IMR-90 (cell line): ENCODE measurements around the gene KRT39. TPM values are rescaled to one million over a fixed set of nuclear protein-coding genes. Genes with fewer than 3 reads are reported as not detected.
A peak's percentile ranks its signal among the peaks of the same experiment; 100 is the strongest.

Experiments used
- ATAC-seq: fragments of 200-7000 bp; cut with Tn5 transposase; 2 replicates; pipeline ENCODE4 v1.9.1; 2020; ENCODE audit warnings: low read depth, mild to moderate bottlenecking, moderate library complexity
- BruUV-seq: library from RNA; stranded (reverse); fragments of 400-500 nt; replicated peaks from 2 replicates; lab custom pipeline; 2021; lab: Mats Ljungman, UMichigan
- CTCF ChIA-PET: fragments of 300-600 bp; formaldehyde crosslinking; extraction: SDS; loops from one replicate; lab custom pipeline; 2021; ENCODE audit warnings: antibody characterized with exemption; lab: Yijun Ruan, JAX
- POLR2A ChIA-PET: fragments of 300-600 bp; sonication (Branson Sonifier 250); formaldehyde crosslinking; loops from one replicate; lab custom pipeline; 2022; ENCODE audit warnings: antibody characterized with exemption; ENCODE audit not compliant: unreplicated experiment; lab: Charles Lee
- DNase-seq: peaks from one replicate; pipeline ENCODE4 v3.0.0; 2013
- H2AFZ ChIP-seq: replicated peaks from 2 replicates; pipeline ENCODE3; 2013; ENCODE audit warnings: low read length, mild to moderate bottlenecking; ENCODE audit not compliant: poor library complexity
- H2AK5ac ChIP-seq: 2 replicates; pipeline ENCODE4 v1.6.1; 2013; ENCODE audit warnings: low read depth, low read length, inconsistent platforms
- H2AK9ac ChIP-seq: replicated peaks from 2 replicates; pipeline ENCODE3; 2013; ENCODE audit warnings: mild to moderate bottlenecking, low read depth, low read length, moderate library complexity; ENCODE audit not compliant: poor library complexity
- H2BK120ac ChIP-seq: 2 replicates; pipeline ENCODE4 v1.6.1; 2013; ENCODE audit warnings: low read depth, low read length, inconsistent platforms
- H2BK15ac ChIP-seq: 3 replicates; pipeline ENCODE4 v1.6.1; 2013; ENCODE audit warnings: low read depth, low read length, inconsistent platforms
- H2BK20ac ChIP-seq: 2 replicates; pipeline ENCODE4 v1.6.1; 2013; ENCODE audit warnings: low read depth, mild to moderate bottlenecking, inconsistent platforms, low read length, moderate library complexity
- H2BK5ac ChIP-seq: 2 replicates; pipeline ENCODE4 v1.6.1; 2013; ENCODE audit warnings: mild to moderate bottlenecking, low read depth, low read length, inconsistent platforms; ENCODE audit not compliant: poor library complexity, severe bottlenecking
- H3K14ac ChIP-seq: replicated peaks from 2 replicates; pipeline ENCODE4 v1.6.1; 2013; ENCODE audit warnings: low read depth, low read length, inconsistent platforms
- H3K18ac ChIP-seq: 2 replicates; pipeline ENCODE4 v1.6.1; 2013; ENCODE audit warnings: low read depth, low read length, control low read depth
- H3K23ac ChIP-seq: 2 replicates; pipeline ENCODE4 v1.6.1; 2013; ENCODE audit warnings: low read depth, low read length, inconsistent platforms
- H3K27ac ChIP-seq: 2 replicates; pipeline ENCODE4 v1.5.1; 2013; ENCODE audit warnings: mild to moderate bottlenecking, control low read depth, low read length; ENCODE audit not compliant: insufficient read depth
- H3K27me3 ChIP-seq: 2 replicates; pipeline ENCODE4 v1.6.1; 2013; ENCODE audit warnings: low read length; ENCODE audit not compliant: control insufficient read depth, insufficient read depth
- H3K36me3 ChIP-seq: 2 replicates; pipeline ENCODE4 v1.6.1; 2013; ENCODE audit warnings: low read length, mixed read lengths; ENCODE audit not compliant: control insufficient read depth, insufficient read depth
- H3K4ac ChIP-seq: 2 replicates; pipeline ENCODE4 v1.6.1; 2013; ENCODE audit warnings: low read depth, low read length, inconsistent platforms
- H3K4me1 ChIP-seq: 2 replicates; pipeline ENCODE4 v1.6.1; 2013; ENCODE audit warnings: low read length, mixed read lengths; ENCODE audit not compliant: control insufficient read depth, insufficient read depth
- H3K4me2 ChIP-seq: 2 replicates; pipeline ENCODE4 v1.6.1; 2013; ENCODE audit warnings: low read depth, mild to moderate bottlenecking, control low read depth, low read length, moderate library complexity
- H3K4me3 ChIP-seq: 2 replicates; pipeline ENCODE4 v1.5.1; 2013; ENCODE audit warnings: low read depth, mild to moderate bottlenecking, control low read depth, low read length, moderate library complexity; ENCODE audit not compliant: insufficient read depth
- H3K56ac ChIP-seq: 2 replicates; pipeline ENCODE4 v1.6.1; 2013; ENCODE audit warnings: low read length, inconsistent platforms; ENCODE audit not compliant: insufficient read depth; ENCODE audit errors: extremely low read depth
- H3K79me1 ChIP-seq, 2 experiments: 2 replicates each; pipeline ENCODE4 v1.6.1; 2013; ENCODE audit warnings: low read length in 2 of 2, inconsistent platforms in 1 of 2, low read depth in 1 of 2
- H3K9ac ChIP-seq: 2 replicates; pipeline ENCODE4 v1.6.1; 2013; ENCODE audit warnings: low read depth, low read length, control low read depth
- H3K9me1 ChIP-seq: 2 replicates; pipeline ENCODE4 v1.6.1; 2013; ENCODE audit warnings: low read length, inconsistent platforms; ENCODE audit not compliant: insufficient read depth
- H3K9me3 ChIP-seq: 2 replicates; pipeline ENCODE4 v1.6.1; 2013; ENCODE audit warnings: low read length; ENCODE audit not compliant: control insufficient read depth, insufficient read depth
- H4K20me1 ChIP-seq: 2 replicates; pipeline ENCODE4 v1.6.1; 2013; ENCODE audit warnings: low read length, inconsistent platforms; ENCODE audit not compliant: insufficient read depth
- H4K5ac ChIP-seq: 2 replicates; pipeline ENCODE4 v1.6.1; 2013; ENCODE audit warnings: mild to moderate bottlenecking, low read depth, low read length, control low read depth
- H4K8ac ChIP-seq, 2 experiments: 2 replicates each; pipeline ENCODE4 v1.6.1; 2013; ENCODE audit warnings: low read depth in 2 of 2, low read length in 2 of 2, control low read depth in 1 of 2, inconsistent platforms in 1 of 2
- H4K91ac ChIP-seq: 2 replicates; pipeline ENCODE4 v1.6.1; 2013; ENCODE audit warnings: low read depth, low read length, inconsistent platforms; ENCODE audit not compliant: insufficient read depth
- BHLHE40 ChIP-seq: fragments of 150-350 bp; IDR thresholded peaks from 2 replicates; pipeline ENCODE4 v1.6.1; 2016; ENCODE audit warnings: mild to moderate bottlenecking, low read depth, low read length
- CEBPB ChIP-seq: IDR thresholded peaks from 2 replicates; pipeline ENCODE4 v1.6.1; 2012; ENCODE audit warnings: low read depth, low read length, improper control_type of control experiment
- FOS ChIP-seq: fragments of 150-350 bp; IDR thresholded peaks from 2 replicates; pipeline ENCODE4 v1.6.1; 2016; ENCODE audit warnings: low read depth, low read length
- RCOR1 ChIP-seq: IDR thresholded peaks from 2 replicates; pipeline ENCODE4 v1.6.1; 2012; ENCODE audit warnings: mild to moderate bottlenecking, low read length, improper control_type of control experiment; ENCODE audit not compliant: insufficient replicate concordance
- WGBS, 2 experiments: methylation state at CpG; one replicate each; pipeline versions ENCODE4 v1.1.5 to v1.1.7; 2013; ENCODE audit warnings: missing lambda C conversion rate in 2 of 2; ENCODE audit not compliant: insufficient read length in 1 of 2; ENCODE audit errors: extremely low coverage in 2 of 2; 5-methylcytosine and 5-hydroxymethylcytosine counted together
- dilution Hi-C: fragments of 300-500 bp; cut with HindIII; formaldehyde crosslinking; loops from one replicate; pipeline ENCODE4 v1.14.3; 2018; ENCODE audit warnings: low sequenced_read_pairs; ENCODE audit not compliant: unreplicated experiment
- in situ Hi-C: fragments of 300-500 bp; cut with MboI; formaldehyde crosslinking; loops from 3 replicates; pipeline ENCODE4 v1.14.3; 2019; ENCODE audit warnings: low sequenced_read_pairs, inconsistent platforms, mixed read lengths
- intact Hi-C: fragments of 100-400 bp; cut with micrococcal nuclease; formaldehyde crosslinking; loops from 2 replicates; pipeline ENCODE4 v1.10.0; 2022
- polyA plus RNA-seq, 3 experiments: library from polyadenylated mRNA; depleted of rRNA; stranded (reverse); fragments of >200 nt; gene quantifications; 2 replicates each; pipeline ENCODE4 v1.2.3, GENCODE V29; 2012; ENCODE audit warnings: low replicate concordance in 1 of 3
- total RNA-seq: library from RNA; depleted of rRNA; stranded (reverse); fragments of >200 nt; gene quantifications from 2 replicates; pipeline ENCODE4 v1.2.3, GENCODE V29; 2012
- TF ChIP-seq, protein P1 (sequence below): conservative IDR thresholded peaks from 2 replicates; pipeline ENCODE4 v1.5.1; 2012; ENCODE audit warnings: mild to moderate bottlenecking, low read depth, low read length, improper control_type of control experiment

The KRT39 gene
- total and polyA plus RNA-seq, 2 of the 4 experiments (the other 2 are of a cell fraction): 0.15 TPM; not detected in 1

DNA sequence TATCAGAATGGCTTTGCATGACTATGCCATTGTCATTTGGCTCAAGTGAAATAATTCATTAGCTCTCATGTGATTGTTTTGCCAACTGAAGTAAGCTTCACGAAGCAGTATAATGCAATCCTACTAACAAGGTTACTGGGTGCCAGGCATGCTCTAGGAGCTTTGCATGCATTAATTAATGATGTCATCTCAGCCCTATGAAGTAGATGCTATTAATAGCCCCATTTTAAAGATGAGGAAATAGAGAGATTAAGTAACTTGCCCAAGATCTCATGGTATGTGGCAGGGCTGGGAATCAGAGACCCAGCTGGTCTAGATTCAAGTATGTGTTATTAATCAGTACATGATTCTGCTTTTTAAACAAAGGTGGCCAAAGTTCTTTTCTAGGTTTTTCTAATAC is 14.1 kb downstream of the KRT39 start:
- Histone ChIP-seq H2BK5ac (peak overlapping the region; percentile 94), H3K79me1 (no peaks in the 10 kb centered on the region), H3K4me2 (no peak overlapping the region), H3K27ac (no peak overlapping the region), H3K18ac (no peak overlapping the region; the same call in 1 of the 2 replicates), H2AFZ (no peak overlapping the region), H3K4me1 (peaks cover 12% of the 10 kb centered on the region), H2BK15ac (0 out of 3 replicates have a peak overlapping the region, but pooled peaks have one; percentile 54), H3K23ac (no peak overlapping the region), H2AK5ac (no peak overlapping the region), H2BK120ac (peak overlapping the region; percentile 92; the same call in 1 of the 2 replicates), H3K56ac (no peak overlapping the region), H3K27me3 (no peaks in the 10 kb centered on the region), H3K36me3 (no peaks in the 10 kb centered on the region), H4K91ac (no peak overlapping the region), H3K4me3 (no peak overlapping the region), H3K9me3 (no peaks in the 10 kb centered on the region), H3K9me1 (peaks cover 5% of the 10 kb centered on the region; the same call in 1 of the 2 replicates), H4K5ac (no peak overlapping the region), H3K14ac (no peak overlapping the region), H4K8ac (peak overlapping the region in 1 of 2 experiments; percentile 86; a peak in 2 of 4 replicates), H4K20me1 (no peaks in the 10 kb centered on the region), H2BK20ac (peak overlapping the region; percentile 47; the same call in 1 of the 2 replicates), H2AK9ac (no peak overlapping the region), H3K9ac (no peak overlapping the region), H3K4ac (peak overlapping the region; percentile 45; the same call in 1 of the 2 replicates)
- no TSS peak for BruUV-seq
- ChIA-PET POLR2A (no interaction called here), CTCF (interaction anchor here (1.1 kb wide), 1 partner anchor 20 kb away, joined by 4 read pairs; no protein-coding TSS in a partner anchor)
- DNase-seq: peak; percentile 93
- dilution Hi-C loops (no loop called here), in situ Hi-C loops (no loop called here), intact Hi-C loops (no loop called here)
- no CpG with 5 or more reads among the region's 1 CpG for WGBS, 2 experiments
- peak; percentile 33 for ATAC-seq
- TF ChIP-seq RCOR1: peak; percentile 17
- TF ChIP-seq, protein P1, sequence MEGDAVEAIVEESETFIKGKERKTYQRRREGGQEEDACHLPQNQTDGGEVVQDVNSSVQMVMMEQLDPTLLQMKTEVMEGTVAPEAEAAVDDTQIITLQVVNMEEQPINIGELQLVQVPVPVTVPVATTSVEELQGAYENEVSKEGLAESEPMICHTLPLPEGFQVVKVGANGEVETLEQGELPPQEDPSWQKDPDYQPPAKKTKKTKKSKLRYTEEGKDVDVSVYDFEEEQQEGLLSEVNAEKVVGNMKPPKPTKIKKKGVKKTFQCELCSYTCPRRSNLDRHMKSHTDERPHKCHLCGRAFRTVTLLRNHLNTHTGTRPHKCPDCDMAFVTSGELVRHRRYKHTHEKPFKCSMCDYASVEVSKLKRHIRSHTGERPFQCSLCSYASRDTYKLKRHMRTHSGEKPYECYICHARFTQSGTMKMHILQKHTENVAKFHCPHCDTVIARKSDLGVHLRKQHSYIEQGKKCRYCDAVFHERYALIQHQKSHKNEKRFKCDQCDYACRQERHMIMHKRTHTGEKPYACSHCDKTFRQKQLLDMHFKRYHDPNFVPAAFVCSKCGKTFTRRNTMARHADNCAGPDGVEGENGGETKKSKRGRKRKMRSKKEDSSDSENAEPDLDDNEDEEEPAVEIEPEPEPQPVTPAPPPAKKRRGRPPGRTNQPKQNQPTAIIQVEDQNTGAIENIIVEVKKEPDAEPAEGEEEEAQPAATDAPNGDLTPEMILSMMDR: no peak
- TF ChIP-seq FOS: no peak
- no peak for TF ChIP-seq BHLHE40
- TF ChIP-seq CEBPB: peak; percentile 91
